ENCODE results near the gene MYL9. TPM values are rescaled to one million over a fixed set of nuclear protein-coding genes. Genes with fewer than 3 reads are reported as not detected.

The MYL9 gene
- total and polyA plus RNA-seq, 10 of the 15 experiments (the other 5 are each of a cell fraction or from before 2014, with no cell fraction given), result 0.28 to 1.7 (median 0.63) TPM; not detected in 3

DNA sequence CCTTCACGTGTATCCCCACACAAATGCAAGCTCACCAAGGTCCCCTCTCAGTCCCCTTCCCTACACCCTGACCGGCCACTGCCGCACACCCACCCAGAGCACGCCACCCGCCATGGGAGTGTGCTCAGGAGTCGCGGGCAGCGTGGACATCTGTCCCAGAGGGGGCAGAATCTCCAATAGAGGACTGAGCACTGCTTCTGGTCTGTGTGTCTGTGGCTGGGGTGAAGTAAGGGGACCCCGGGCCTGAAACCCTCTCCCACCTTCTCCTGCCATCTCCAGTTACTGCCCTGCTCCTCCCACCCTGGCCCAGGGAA is 8.3 kb downstream of the MYL9 start:
- CTCF ChIA-PET, result no interaction called here
- WGBS (ENCODE audit: insufficient coverage, insufficient replicate concordance, low lambda C conversion rate, missing lambda C conversion rate), result 80% methylated on average over 9 of the region's 9 CpGs
- SMC1A ChIA-PET (ENCODE audit: uncharacterized antibody, unreplicated experiment), result no interaction called here
- Histone ChIP-seq H3K4me2 (ENCODE audit: control insufficient read depth, insufficient read depth) (no peak overlapping the region), H3K27me3 (replicated peaks in 1 of 2; ENCODE audit: control insufficient read depth in 2 of 2, insufficient read depth in 2 of 2, low read length in 1 of 2) (no peaks in the 10 kb centered on the region), H3K9ac (ENCODE audit: control insufficient read depth, insufficient read depth, low read length) (no peak overlapping the region), H4K20me1 (ENCODE audit: control insufficient read depth, insufficient read depth) (no peaks in the 10 kb centered on the region), H3K4me3 (no peak overlapping the region), H2AFZ (ENCODE audit: control insufficient read depth, low read depth, low read length) (no peak overlapping the region), H3K9me3 (replicated peaks; ENCODE audit: control insufficient read depth, insufficient read depth, low read length) (no peaks in the 10 kb centered on the region), H3K27ac (ENCODE audit: control insufficient read depth, insufficient read depth) (no peak overlapping the region), H3K4me1 (ENCODE audit: control insufficient read depth, insufficient read depth, low read length) (no peaks in the 10 kb centered on the region; the same call in 1 of the 2 replicates), H3K36me3 (ENCODE audit: control insufficient read depth in 2 of 2, insufficient read depth in 2 of 2, low read length in 1 of 2) (no peaks in the 10 kb centered on the region), H3K79me2 (ENCODE audit: control insufficient read depth, insufficient read depth, low read length) (no peaks in the 10 kb centered on the region)
- TF ChIP-seq SREBF1 (IDR thresholded peaks at IDR 0.05; ENCODE audit: low read length) (no peak), EP300 (IDR thresholded peaks at IDR 0.05; ENCODE audit: borderline replicate concordance in 1 of 2, control insufficient read depth in 1 of 2, low read depth in 2 of 2, low read length in 2 of 2) (no peak), SMC3 (IDR thresholded peaks at IDR 0.05; ENCODE audit: borderline replicate concordance, low read length) (no peak), CUX1 (IDR thresholded peaks at IDR 0.05; ENCODE audit: insufficient replicate concordance, low read depth, low read length) (no peak), RAD21 (IDR thresholded peaks at IDR 0.05; ENCODE audit: insufficient read depth, low read depth, low read length) (no peak), KLF5 (IDR thresholded peaks at IDR 0.05; ENCODE audit: partially characterized antibody) (no peak), GABPA (IDR thresholded peaks at IDR 0.05; ENCODE audit: low read depth) (no peak), RBBP5 (conservative IDR thresholded peaks at IDR 0.05) (no peak), NFYA (IDR thresholded peaks at IDR 0.05; ENCODE audit: borderline replicate concordance, low read depth, low read length) (no peak), FOXM1 (IDR thresholded peaks at IDR 0.05; ENCODE audit: low read depth, low read length) (no peak), NFYB (IDR thresholded peaks at IDR 0.05; ENCODE audit: insufficient read depth, low read depth, low read length) (no peak), USF2 (IDR thresholded peaks at IDR 0.05; ENCODE audit: borderline replicate concordance, low read depth, low read length) (no peak), BACH1 (IDR thresholded peaks at IDR 0.05; ENCODE audit: borderline replicate concordance) (no peak)
- TF ChIP-seq, protein P1, sequence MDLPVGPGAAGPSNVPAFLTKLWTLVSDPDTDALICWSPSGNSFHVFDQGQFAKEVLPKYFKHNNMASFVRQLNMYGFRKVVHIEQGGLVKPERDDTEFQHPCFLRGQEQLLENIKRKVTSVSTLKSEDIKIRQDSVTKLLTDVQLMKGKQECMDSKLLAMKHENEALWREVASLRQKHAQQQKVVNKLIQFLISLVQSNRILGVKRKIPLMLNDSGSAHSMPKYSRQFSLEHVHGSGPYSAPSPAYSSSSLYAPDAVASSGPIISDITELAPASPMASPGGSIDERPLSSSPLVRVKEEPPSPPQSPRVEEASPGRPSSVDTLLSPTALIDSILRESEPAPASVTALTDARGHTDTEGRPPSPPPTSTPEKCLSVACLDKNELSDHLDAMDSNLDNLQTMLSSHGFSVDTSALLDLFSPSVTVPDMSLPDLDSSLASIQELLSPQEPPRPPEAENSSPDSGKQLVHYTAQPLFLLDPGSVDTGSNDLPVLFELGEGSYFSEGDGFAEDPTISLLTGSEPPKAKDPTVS (IDR thresholded peaks at IDR 0.05; ENCODE audit: low read depth, low read length), result no peak
- ATAC-seq, result no peak
- POLR2A ChIA-PET, result no interaction called here
- RAD21 ChIA-PET (ENCODE audit: unreplicated experiment), result no interaction called here
- no TSS peak for BruUV-seq (replicated peaks)
- in situ Hi-C loops (cut with MboI) (no loop called here), intact Hi-C loops (cut with micrococcal nuclease; ENCODE audit: unreplicated experiment) (no loop called here)
- no peak for FAIRE-seq
- no peak for DNase-seq (ENCODE audit: low read depth, low spot score)

Measured in GM12878 (cell line).